Ascending aorta (tissue), 2 donors: ENCODE measurements around the gene FUT7. TPM values are rescaled to one million over a fixed set of nuclear protein-coding genes. Genes with fewer than 3 reads are reported as not detected.
A peak's percentile ranks its signal among the peaks of the same experiment; 100 is the strongest.

Experiments used
- DNase-seq, 2 donors: peaks; one replicate each; pipeline ENCODE4 v3.0.0-alpha.2; 2019; ENCODE audit warnings: low spot score in 2 of 2
- H3K27ac ChIP-seq, 2 donors: fragments of 200-600 bp; sonication (generic); one replicate each; pipeline ENCODE4 v1.5.1; 2016 to 2017; ENCODE audit warnings: mild to moderate bottlenecking in 1 of 2
- H3K27me3 ChIP-seq: fragments of 200-600 bp; sonication (generic); one replicate; pipeline ENCODE4 v1.5.1; 2017
- H3K36me3 ChIP-seq, 2 donors: fragments of 200-600 bp; sonication (generic); one replicate each; pipeline ENCODE4 v1.5.1; 2016
- H3K4me1 ChIP-seq, 2 donors: fragments of 200-600 bp; sonication (generic); one replicate each; pipeline ENCODE4 v1.5.1; 2016 to 2017; ENCODE audit warnings: mild to moderate bottlenecking in 1 of 2
- H3K4me3 ChIP-seq, 2 donors: fragments of 200-600 bp; sonication (generic); one replicate each; pipeline ENCODE4 v1.5.1; 2016 to 2017; ENCODE audit warnings: mild to moderate bottlenecking in 1 of 2
- H3K9me3 ChIP-seq, 2 donors: fragments of 200-600 bp; sonication (generic); one replicate each; pipeline ENCODE4 v1.5.1; 2016
- intact Hi-C: fragments of 100-400 bp; cut with DNase I; formaldehyde crosslinking; loops from one replicate; pipeline ENCODE4 v1.15.1; 2023
- total RNA-seq: library from RNA; depleted of rRNA; stranded (reverse); fragments of >200 nt; gene quantifications from one replicate; pipeline ENCODE4 v1.1.0, GENCODE V29; 2016
- TF ChIP-seq, protein P1 (sequence below), 3 experiments: fragments of 200-600 bp in 2 of 3; fragments of 450-650 bp in 1 of 3; sonication (generic) in 2 of 3; IDR thresholded peaks; one replicate each; pipeline ENCODE4 v1.5.1; 2016 to 2019; ENCODE audit warnings: antibody characterized with exemption in 3 of 3, mild to moderate bottlenecking in 1 of 3, moderate library complexity in 1 of 3

FUT7 gene
- total RNA-seq, 1 donor from 2014 or later, result not detected

DNA sequence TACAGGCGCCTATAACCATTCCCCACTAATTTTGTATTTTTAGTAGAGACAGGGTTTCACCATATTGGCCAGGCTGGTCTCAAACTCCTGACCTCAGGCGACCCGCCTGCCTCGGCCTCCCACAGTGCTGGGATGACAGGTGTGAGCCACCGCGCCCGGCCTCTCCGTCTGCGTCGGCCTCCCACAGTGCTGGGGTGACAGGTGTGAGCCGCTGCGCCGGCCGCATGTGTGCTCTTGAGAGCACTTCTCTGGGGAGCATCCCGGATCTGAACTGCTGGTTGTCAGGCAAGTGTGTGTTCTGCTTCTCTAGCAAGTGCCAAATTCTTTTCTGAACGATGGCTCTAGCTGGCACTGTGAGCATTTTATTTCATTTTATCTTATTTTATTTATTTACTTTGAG, 25.7 kb upstream of the FUT7 start:
- H3K27ac ChIP-seq, result no peak overlapping the region
- H3K36me3 ChIP-seq, result no peaks in the 10 kb centered on the region
- peaks cover 5 to 16% of the 10 kb centered on the region in 2 donors for H3K4me1 ChIP-seq
- H3K4me3 ChIP-seq, result no peak overlapping the region
- TF ChIP-seq, protein P1, sequence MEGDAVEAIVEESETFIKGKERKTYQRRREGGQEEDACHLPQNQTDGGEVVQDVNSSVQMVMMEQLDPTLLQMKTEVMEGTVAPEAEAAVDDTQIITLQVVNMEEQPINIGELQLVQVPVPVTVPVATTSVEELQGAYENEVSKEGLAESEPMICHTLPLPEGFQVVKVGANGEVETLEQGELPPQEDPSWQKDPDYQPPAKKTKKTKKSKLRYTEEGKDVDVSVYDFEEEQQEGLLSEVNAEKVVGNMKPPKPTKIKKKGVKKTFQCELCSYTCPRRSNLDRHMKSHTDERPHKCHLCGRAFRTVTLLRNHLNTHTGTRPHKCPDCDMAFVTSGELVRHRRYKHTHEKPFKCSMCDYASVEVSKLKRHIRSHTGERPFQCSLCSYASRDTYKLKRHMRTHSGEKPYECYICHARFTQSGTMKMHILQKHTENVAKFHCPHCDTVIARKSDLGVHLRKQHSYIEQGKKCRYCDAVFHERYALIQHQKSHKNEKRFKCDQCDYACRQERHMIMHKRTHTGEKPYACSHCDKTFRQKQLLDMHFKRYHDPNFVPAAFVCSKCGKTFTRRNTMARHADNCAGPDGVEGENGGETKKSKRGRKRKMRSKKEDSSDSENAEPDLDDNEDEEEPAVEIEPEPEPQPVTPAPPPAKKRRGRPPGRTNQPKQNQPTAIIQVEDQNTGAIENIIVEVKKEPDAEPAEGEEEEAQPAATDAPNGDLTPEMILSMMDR (IDR thresholded peaks at IDR 0.05), result no peak
- intact Hi-C loops, result no loop called here
- no peak for DNase-seq
- no peaks in the 10 kb centered on the region for H3K9me3 ChIP-seq
- peaks cover 13% of the 10 kb centered on the region for H3K27me3 ChIP-seq

DNA sequence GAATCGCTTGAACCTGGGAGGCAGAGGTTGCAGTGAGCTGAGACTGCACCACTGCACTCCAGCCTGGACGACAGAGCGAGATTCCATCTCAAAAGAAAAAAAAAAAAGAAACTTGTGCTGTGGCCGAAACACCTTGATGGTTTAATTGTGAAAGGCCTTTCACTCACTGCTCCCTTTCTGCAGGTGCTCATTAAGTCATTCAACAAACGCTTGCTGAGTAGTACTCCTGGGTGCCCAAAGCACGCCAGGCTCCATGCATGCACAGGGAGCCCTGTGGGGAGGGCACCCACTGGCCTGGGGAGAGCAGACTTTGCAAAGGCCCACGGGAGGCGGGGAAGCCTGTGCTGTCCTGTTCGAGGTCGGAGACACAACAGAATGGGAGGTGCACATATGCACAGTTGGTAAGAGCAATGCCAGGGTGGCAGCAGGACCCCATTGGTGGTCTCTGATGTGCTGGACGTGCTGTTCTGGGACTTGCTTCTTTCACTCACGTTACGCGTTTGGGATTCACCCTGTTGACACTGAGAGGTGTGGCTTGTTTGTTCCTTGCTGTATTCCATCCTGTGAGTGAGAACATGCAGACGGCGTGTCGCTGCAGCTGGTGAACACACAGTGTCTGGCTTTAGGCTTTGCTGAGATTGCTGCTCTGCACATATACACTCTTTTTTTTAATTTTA, 25.0 kb upstream of the FUT7 start:
- peaks cover 5 to 16% of the 10 kb centered on the region in 2 donors for H3K4me1 ChIP-seq
- no peaks in the 10 kb centered on the region for H3K9me3 ChIP-seq
- no peaks in the 10 kb centered on the region for H3K36me3 ChIP-seq
- TF ChIP-seq, protein P1 (IDR thresholded peaks at IDR 0.05), result no peak
- H3K4me3 ChIP-seq, result no peak overlapping the region
- intact Hi-C loops, result no loop called here
- DNase-seq, result no peak
- peaks cover 15% of the 10 kb centered on the region for H3K27me3 ChIP-seq
- no peak overlapping the region for H3K27ac ChIP-seq

GRCh38 chr9:137055385-137056364, 23.8 kb upstream of the FUT7 start:
- DNase-seq, result peak in 1 of 2 donors; percentile 79
- intact Hi-C loops, result no loop called here
- no peaks in the 10 kb centered on the region for H3K9me3 ChIP-seq
- peaks cover 15% of the 10 kb centered on the region for H3K27me3 ChIP-seq
- TF ChIP-seq, protein P1 (IDR thresholded peaks at IDR 0.05), result no peak
- no peak overlapping the region for H3K4me3 ChIP-seq
- no peak overlapping the region for H3K27ac ChIP-seq
- no peaks in the 10 kb centered on the region for H3K36me3 ChIP-seq
- peaks cover 5 to 16% of the 10 kb centered on the region in 2 donors for H3K4me1 ChIP-seq

DNA sequence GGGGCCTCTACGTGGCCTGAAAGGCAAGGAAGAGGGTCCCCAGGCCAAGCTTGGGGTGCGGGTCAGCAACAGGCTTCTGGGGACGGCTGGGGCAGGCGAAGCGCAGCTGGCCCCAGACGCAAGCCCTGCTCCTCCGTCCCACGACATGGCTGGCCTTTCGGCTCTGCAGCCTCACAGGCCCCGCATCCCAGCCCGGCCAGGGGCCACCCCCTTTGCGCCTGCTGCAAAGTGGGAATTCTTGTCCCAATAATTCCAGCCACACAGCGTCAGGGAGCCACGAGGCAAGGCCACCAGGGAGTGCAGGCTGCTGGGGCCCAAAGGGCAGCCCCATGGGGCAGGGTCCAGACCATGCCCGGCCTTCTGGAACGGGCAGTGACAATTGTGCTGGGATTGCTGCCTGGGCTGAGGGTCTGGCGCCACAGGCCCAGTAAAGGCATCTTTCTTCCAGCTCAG, 23.1 kb upstream of the FUT7 start:
- no peak overlapping the region for H3K27ac ChIP-seq
- peaks cover 5 to 16% of the 10 kb centered on the region in 2 donors for H3K4me1 ChIP-seq
- intact Hi-C loops, result no loop called here
- H3K9me3 ChIP-seq, result no peaks in the 10 kb centered on the region
- no peak overlapping the region for H3K4me3 ChIP-seq
- DNase-seq, result no peak
- no peaks in the 10 kb centered on the region for H3K36me3 ChIP-seq
- peaks cover 15% of the 10 kb centered on the region for H3K27me3 ChIP-seq
- TF ChIP-seq, protein P1 (IDR thresholded peaks at IDR 0.05), result no peak

DNA sequence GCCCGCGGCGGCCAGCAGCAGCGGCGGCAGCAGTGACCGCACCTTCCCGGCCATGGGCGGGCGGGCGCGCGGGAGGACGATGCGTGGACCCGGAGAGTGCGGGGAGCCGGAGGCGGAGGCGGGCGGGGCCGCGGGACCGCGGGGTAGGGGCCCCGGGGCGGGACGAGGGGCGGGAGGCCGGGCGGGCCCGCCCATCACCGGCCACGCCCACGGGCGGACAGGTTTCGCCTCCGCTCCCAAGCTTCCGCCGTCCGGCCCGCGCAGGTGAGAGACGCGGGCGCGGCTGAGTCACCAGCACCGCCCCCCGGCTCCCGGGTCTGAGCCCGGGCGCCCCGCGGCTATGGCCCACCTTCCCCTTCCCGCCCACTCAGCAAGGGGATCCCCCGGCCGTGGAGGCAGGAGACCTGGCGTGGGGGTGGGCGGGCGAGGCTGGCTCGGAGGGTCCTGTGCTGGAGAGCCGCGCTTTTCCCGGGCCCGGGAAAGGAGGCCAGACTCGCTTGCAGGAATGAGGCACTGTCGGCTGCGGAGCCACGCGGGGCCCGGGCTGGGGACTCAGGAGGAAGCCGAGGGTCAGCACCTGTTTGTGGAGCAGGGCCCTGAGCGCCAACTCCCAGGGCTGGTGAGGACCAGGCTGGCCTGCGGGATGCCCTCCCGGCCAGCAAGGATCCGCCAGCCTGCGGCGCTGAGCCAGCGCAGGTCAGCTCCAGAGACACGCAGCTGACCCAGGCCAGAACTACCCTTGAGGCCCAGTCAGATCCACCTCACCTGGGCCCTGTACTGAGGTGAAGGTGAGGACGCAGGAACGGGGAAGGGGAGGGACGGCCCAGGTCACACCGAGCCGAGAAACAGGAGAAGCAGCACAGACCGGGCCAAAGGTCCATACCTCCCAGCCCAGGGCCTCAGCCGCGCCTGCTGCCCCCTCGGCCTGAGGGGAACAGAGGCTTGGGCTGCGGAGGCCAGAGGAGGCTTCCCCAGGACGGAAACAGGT, 22.4 kb upstream of the FUT7 start, which contains the start of gene ENTPD2:
Gene ENTPD2, minus strand, starts transcription at position 118 of the 988 bp plus-strand sequence. Its CDS starts 64 bp downstream, at position 54.
- intact Hi-C loops, result no loop called here
- peaks cover 20% of the 10 kb centered on the region for H3K27me3 ChIP-seq
- no peak within 1 kb of the TSS for H3K27ac ChIP-seq
- peak within 1 kb of the TSS in 1 of 2 donors; percentile 36 for H3K4me3 ChIP-seq
- H3K4me1 ChIP-seq, result peaks cover 5 to 16% of the 10 kb centered on the region in 2 donors
- no peaks in the 10 kb centered on the region for H3K36me3 ChIP-seq
- TF ChIP-seq, protein P1 (IDR thresholded peaks at IDR 0.05), result no peak
- H3K9me3 ChIP-seq, result no peaks in the 10 kb centered on the region
- no peak for DNase-seq
